ENCODE data around the gene PROKR1.

Gene PROKR1

GRCh38 chr2:68695971-68696370, 52.6 kb downstream of the PROKR1 start:
- no peak for DNase-seq (ENCODE audit: low read depth in 1 of 2, low spot score in 1 of 2)

- DNase-seq (ENCODE audit: low read depth in 1 of 2, low spot score in 1 of 2), result no peak
Observed at GRCh38 chr2:68696554-68696953, 53.2 kb downstream of the PROKR1 start.

- no peak for DNase-seq (ENCODE audit: low read depth in 1 of 2, low spot score in 1 of 2)
Observed at GRCh38 chr2:68698567-68699377, 55.4 kb downstream of the PROKR1 start.

- no peak for DNase-seq (ENCODE audit: low read depth in 1 of 2, low spot score in 1 of 2)
Observed at GRCh38 chr2:68700560-68700959, 57.2 kb downstream of the PROKR1 start.

GRCh38 chr2:68706637-68707036, 63.3 kb downstream of the PROKR1 start:
- no peak for DNase-seq (ENCODE audit: low read depth in 1 of 2, low spot score in 1 of 2)

Measured in activated T-helper 1 cell treated with anti-CD3 and anti-CD28 coated beads, Interleukin-2, amount 50 U/mL, for 16 hours (primary cell).